ENCODE measurements around the gene SAPCD2.
"Not testable (repeated sequence)": the region's sequence is repeated elsewhere in the genome, so short reads cannot be mapped to it uniquely, and the experiment has no call there.

Gene SAPCD2

DNA sequence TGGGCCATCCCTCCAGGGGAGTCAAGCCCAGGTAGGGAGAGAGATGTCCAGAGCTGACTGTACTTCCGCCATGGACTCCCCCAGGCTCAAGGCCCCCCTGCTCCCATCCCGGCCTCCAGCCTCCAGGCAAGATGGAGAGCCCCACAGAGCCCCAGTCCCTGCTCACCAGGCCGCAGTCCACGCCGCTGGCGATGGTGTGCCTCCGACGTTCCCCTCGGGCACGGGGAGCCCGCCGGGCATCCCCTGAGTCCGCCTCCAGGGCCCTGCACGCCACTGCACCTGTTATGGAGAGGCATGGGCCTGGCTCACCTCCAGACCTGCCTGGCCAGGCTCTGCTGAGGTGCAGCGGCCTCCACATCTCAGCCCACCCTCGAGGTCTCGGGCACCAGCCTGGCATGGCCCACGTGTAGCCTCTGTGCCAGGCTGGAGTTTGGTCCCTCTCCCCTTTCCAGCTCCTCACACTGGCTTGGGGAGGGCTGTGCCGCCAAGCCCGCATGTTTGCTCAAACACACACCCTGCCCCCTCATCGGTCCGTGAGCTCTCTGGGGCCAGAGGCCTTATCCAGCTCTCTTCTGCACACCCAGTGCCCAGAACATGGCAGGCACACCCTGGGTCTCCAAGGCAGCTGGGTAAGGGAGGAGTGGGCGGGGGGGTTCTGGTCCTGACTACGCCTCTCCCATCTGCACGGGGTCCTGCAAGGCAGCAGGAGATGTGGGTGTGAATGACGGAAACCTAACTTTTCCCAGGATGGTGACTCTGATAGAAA is 4.1 kb downstream of the SAPCD2 start:
- in situ Hi-C loops (cut with MboI; ENCODE audit: low sequenced_read_pairs) = no loop called here

DNA sequence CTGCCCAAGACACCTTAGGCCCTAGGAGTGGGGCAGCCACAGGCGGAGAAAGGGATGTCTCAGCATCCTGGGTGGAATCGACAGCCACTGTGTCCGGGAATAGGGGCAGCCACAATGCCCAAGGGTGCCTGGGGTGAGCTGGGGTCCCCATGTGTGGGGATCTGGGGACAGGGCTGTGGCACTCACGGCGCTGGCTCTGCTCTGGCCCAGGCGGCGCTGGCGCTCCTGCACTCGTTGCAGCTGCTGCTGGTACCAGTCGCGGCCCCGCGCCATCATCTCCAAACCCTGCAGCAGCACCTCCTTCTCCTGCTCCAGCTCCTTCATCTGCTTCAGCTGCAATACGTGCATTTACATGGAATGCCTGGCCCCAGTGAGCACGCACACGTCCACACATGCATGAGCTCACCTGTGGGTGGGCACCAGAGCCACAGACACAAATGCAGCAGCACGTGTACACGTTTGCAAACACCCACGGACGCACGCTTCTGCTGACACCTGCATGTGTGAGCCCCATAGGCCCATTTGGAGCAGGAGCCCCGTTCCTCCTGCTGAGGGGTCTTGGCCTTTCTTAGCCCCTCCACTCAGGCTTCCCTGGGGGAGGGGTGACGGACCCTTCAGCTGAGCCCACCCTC is 4.9 kb downstream of the SAPCD2 start:
- in situ Hi-C loops (cut with MboI; ENCODE audit: low sequenced_read_pairs) = no loop called here

DNA sequence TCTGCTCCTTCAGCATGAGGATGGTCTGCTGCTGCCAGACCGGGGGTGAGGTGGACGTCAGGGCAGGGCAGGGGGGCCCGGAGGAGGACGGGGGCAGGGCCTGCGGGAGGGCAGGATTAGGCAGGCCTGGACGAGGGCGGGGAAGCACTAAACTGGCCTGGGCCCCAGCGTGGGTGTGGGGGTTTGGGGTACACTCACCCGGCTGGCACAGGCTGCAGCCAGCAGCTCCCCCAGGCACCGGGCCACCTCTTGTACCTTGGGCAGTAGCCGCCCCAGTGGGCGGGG is 5.5 kb downstream of the SAPCD2 start:
- in situ Hi-C loops (cut with MboI; ENCODE audit: low sequenced_read_pairs) = no loop called here

DNA sequence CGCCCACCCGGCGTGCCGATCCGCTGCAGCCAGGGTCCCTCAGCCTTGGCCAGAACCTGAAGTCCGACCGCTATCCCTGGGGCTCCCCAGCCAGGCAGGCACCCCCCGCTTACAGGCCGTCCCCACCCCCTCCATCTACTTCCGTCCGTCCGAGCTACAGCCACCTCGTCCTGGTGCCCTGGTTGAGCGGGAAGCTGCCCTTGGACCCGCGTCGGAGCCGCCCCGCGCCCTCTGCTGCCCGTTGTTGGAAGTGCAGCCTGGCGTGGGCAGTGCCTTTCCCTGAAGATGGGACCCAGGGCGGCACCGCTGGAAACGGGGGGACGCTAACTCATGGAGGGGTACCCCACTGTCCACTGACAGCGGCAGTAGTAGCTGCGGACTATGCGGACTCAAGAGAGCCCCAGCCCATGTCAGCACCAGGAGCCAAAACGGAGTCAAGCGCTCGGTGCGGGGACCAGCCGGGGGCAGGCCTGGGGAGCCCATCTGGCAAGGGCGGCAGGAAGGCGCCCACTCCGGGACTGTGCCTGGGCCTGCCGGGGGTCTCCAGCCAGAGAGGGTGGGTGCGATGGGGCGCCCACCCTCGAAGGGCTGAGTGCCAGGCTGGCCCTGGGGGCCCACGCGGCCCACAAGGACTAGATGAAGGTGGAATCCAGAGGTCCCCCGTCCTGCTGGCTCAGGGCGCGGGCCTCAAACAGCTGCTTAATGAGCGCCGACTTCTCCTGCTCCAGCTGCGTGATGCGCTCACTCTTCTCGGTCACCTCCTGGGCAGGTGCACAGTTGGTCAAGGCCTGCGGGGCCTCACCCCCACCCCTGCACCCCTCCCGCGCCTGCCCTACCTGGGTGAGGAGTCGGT is 6.1 kb downstream of the SAPCD2 start:
- in situ Hi-C loops (cut with MboI; ENCODE audit: low sequenced_read_pairs) = no loop called here

DNA sequence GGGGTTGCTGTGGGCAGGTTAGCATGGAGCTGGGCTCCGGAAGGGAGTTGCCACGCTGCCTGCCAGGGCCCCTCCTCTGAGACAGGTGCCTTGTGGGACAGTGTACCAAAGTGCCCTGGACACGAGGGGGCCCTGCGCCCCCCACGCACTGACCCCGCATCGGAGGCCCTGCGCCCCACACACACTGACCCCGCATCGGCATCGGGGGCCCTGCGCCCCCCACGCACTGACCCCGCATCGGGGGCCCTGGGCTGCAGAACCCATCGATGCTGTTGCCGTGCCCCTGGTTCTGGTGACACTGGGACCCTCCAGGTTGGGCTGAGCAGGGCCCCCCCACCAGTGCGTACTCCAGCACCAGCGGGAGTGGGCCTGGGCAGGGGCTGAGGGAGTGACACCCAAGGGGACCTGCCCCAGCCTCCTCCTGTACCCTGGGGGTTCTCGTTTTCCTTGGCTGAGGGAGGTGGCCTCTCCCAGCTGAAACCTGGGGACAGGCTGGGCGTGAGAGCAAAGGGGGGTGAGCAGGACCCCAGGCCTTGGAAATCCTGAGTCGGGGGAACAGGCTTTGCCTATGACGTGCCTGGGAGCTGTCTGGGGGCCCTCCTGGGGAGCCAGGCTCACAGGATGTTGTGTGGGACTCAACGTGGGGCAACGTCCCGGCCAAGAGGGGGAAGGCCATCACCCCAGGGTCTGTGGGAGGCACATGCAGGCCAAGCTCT is 6.9 kb downstream of the SAPCD2 start:
- in situ Hi-C loops (cut with MboI; ENCODE audit: low sequenced_read_pairs) = no loop called here

DNA sequence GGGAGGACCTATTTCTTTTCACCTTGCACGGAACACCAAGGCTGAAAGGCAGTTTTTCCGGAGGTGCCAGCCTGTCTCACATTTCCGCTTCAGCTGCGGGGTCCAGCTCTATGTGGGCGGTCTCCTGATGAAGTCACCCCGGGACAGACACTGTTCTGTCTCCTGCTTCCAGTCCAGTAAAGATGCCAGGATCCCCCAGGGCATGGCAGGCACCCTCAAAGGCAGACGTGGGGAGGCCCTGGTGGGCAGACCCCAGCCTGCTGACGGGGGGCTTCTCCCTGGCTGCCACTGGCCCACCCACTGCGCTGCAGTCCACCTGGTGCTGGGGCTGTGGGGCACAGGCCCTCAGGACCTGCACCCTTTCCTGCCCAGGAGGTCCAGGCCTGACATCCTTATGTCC is 7.6 kb downstream of the SAPCD2 start:
- in situ Hi-C loops (cut with MboI; ENCODE audit: low sequenced_read_pairs) = not testable (repeated sequence)

DNA sequence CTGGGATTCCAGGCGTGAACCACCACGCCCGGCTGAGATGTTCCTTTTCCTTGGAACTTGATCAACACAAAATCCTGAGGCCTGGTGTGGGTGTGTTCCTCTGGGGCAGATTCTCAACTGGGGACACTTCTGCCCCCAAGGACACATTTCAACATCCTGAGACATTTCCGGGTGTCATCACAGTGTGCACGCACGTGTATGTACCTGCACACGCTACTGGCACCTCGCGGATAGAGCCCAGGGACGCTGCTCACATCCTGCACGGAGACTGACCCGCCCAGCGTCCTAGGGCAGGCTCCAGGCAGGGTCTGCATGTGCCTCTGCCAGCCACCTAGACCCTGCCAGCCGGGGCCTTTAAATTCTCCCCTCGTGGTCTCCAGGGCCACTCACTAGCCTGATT is 8.0 kb downstream of the SAPCD2 start:
- in situ Hi-C loops (cut with MboI; ENCODE audit: low sequenced_read_pairs) = no loop called here

DNA sequence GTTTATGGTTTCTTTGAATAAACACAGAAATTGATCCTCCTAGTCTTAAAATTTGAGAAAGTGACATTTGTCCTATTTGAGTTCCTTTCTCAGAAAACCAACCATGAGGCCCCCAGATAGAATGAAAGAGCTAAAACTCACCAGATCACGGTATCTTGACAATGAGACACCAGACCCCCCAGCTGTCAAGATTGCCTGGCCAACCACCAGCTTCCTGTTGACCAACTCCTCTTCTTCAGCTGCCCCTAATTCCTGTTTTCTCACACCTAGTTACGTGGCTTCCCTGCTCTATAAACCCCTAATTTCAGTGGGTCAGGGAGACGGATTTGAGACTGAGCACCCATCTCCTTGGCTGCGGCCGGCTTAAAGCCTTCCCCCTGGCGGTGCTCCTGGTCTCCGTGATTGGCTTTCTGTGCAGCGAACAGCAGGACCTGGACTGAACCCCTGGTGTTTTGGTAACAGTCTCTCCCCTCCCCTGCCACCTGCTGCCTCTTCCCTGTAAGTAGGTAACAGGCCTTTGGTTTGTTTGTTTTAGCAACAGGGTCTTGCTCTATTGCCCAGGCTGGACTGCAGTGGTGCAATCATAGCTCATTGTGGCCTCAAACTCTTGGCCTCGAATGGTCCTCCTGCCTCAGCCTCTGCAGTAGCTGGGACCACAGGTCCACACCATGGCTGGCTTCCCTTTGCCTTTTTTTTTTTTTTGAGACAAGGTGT is 11.7 kb downstream of the SAPCD2 start:
- in situ Hi-C loops (cut with MboI; ENCODE audit: low sequenced_read_pairs) = no loop called here

DNA sequence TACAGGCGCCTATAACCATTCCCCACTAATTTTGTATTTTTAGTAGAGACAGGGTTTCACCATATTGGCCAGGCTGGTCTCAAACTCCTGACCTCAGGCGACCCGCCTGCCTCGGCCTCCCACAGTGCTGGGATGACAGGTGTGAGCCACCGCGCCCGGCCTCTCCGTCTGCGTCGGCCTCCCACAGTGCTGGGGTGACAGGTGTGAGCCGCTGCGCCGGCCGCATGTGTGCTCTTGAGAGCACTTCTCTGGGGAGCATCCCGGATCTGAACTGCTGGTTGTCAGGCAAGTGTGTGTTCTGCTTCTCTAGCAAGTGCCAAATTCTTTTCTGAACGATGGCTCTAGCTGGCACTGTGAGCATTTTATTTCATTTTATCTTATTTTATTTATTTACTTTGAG is 12.8 kb downstream of the SAPCD2 start:
- in situ Hi-C loops (cut with MboI; ENCODE audit: low sequenced_read_pairs) = no loop called here

DNA sequence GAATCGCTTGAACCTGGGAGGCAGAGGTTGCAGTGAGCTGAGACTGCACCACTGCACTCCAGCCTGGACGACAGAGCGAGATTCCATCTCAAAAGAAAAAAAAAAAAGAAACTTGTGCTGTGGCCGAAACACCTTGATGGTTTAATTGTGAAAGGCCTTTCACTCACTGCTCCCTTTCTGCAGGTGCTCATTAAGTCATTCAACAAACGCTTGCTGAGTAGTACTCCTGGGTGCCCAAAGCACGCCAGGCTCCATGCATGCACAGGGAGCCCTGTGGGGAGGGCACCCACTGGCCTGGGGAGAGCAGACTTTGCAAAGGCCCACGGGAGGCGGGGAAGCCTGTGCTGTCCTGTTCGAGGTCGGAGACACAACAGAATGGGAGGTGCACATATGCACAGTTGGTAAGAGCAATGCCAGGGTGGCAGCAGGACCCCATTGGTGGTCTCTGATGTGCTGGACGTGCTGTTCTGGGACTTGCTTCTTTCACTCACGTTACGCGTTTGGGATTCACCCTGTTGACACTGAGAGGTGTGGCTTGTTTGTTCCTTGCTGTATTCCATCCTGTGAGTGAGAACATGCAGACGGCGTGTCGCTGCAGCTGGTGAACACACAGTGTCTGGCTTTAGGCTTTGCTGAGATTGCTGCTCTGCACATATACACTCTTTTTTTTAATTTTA is 13.5 kb downstream of the SAPCD2 start:
- in situ Hi-C loops (cut with MboI; ENCODE audit: low sequenced_read_pairs) = no loop called here

DNA sequence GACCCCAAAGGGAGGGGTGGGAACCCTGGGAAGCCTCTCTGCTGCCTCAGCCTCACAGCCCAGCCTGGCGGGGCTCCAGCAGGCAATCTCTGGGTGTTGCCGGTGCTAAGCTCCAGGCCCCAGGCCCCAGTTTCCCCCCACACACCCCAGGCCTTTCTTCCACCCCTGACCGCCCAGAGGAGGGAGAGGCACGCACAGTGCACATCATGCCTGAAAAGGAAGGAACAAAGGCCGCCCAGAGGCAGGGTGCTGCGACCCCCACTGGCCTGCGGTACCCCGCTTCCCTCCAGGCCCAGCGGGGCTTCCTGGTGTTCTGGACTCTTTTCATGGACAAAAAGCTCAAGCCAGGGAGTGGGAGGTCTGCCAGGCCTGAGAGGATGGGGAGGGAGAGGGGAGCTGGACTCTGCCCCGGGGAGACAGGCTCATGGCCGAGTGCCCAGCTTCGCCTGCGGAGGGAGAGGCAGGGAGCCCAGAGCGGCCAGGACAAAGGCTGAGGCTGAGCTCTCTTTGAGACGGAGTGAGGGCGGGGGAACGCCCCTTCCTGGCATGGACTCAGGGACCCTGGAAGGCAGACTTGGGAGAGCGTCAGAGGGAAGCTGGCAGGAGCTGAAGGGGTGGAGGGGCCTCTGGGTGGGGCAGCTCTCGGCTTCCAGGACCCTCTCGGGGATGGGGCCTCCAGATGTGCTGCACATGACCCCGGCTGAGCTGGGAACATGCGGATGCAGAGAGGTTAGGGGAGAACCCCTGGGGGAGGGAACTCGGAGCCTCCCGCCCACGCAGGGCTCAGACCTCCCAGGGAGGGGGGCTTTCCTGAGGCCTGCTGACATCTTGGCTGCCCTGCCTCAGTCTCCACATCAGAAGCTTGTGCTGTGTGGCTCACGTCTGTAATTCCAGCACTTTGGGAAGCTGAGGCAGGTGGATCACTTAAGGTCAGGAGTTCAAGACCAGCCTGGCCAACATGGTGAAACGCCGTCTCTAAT is 14.7 kb downstream of the SAPCD2 start:
- in situ Hi-C loops (cut with MboI; ENCODE audit: low sequenced_read_pairs) = no loop called here

DNA sequence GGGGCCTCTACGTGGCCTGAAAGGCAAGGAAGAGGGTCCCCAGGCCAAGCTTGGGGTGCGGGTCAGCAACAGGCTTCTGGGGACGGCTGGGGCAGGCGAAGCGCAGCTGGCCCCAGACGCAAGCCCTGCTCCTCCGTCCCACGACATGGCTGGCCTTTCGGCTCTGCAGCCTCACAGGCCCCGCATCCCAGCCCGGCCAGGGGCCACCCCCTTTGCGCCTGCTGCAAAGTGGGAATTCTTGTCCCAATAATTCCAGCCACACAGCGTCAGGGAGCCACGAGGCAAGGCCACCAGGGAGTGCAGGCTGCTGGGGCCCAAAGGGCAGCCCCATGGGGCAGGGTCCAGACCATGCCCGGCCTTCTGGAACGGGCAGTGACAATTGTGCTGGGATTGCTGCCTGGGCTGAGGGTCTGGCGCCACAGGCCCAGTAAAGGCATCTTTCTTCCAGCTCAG is 15.4 kb downstream of the SAPCD2 start:
- in situ Hi-C loops (cut with MboI; ENCODE audit: low sequenced_read_pairs) = no loop called here

DNA sequence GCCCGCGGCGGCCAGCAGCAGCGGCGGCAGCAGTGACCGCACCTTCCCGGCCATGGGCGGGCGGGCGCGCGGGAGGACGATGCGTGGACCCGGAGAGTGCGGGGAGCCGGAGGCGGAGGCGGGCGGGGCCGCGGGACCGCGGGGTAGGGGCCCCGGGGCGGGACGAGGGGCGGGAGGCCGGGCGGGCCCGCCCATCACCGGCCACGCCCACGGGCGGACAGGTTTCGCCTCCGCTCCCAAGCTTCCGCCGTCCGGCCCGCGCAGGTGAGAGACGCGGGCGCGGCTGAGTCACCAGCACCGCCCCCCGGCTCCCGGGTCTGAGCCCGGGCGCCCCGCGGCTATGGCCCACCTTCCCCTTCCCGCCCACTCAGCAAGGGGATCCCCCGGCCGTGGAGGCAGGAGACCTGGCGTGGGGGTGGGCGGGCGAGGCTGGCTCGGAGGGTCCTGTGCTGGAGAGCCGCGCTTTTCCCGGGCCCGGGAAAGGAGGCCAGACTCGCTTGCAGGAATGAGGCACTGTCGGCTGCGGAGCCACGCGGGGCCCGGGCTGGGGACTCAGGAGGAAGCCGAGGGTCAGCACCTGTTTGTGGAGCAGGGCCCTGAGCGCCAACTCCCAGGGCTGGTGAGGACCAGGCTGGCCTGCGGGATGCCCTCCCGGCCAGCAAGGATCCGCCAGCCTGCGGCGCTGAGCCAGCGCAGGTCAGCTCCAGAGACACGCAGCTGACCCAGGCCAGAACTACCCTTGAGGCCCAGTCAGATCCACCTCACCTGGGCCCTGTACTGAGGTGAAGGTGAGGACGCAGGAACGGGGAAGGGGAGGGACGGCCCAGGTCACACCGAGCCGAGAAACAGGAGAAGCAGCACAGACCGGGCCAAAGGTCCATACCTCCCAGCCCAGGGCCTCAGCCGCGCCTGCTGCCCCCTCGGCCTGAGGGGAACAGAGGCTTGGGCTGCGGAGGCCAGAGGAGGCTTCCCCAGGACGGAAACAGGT is 16.1 kb downstream of the SAPCD2 start, which contains the start of gene ENTPD2:
Gene ENTPD2, minus strand, starts transcription at position 118 of the 988 bp plus-strand sequence. Its CDS starts 64 bp downstream, at position 54.
- in situ Hi-C loops (cut with MboI; ENCODE audit: low sequenced_read_pairs) = no loop called here

DNA sequence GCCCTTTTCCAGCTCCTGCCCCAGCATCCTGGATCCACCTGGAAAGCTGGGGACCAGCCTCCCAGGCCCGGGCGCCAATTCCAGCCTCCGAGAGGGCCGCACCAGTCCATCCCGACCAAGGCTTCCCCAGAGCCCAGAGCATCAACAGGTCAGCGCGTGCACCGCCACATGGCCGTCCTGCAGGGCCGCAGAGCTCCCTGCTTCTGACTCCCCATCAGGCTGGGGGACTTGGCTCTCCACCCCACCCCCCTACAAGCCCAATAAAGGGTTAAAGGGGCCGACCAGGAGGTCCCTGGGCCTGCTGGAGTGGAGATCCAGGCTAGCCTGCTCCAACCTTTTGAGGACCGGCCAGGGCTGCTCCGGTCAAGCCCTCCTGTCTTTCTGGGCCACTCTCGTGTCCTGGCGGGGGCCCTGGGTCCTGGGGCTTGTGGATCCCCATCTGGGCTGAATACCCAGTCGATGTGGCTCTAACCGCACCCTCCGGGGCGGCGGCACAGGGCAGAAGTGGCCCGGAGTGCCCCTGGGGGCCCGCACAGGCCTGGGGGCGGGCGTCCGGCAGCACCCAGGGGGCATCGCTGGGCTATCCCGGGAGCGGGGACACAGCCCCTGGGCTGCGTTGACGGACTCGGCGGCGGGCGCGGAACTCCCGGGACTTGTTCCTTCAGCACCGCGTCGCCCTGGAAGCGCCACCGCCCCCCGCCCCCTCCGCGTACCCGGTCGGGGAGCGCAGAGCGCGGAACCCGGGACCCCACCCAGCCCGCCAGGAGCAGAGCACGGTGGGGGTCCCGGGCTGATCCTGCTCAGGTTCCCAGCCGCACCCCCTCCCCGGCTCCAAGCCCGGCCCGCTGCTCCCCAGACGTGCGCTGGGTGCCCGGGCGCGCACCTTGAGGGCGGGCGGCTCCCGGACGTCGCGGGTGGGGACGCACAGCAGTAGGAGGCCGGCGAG is 17.1 kb downstream of the SAPCD2 start:
- in situ Hi-C loops (cut with MboI; ENCODE audit: low sequenced_read_pairs) = no loop called here

DNA sequence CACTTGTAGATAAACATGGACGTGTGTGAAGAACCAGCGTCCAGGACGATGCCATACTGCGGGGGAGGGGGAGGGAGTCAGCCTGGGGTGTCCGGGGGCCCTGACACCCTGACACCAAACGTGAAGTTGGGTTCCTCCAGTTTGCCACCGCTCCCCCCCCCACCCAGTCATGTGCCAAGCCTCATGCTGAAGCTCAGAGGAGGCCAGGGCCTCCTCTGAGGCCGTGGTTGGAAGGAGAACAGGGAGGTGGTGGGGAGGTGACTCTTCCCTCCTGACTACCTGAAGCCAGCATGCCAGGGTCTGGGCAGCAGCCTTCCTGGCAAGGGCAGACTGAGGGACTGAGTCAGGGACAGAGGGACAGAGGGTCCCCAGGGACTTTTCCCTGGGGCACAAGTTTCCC is 18.1 kb downstream of the SAPCD2 start:
- in situ Hi-C loops (cut with MboI; ENCODE audit: low sequenced_read_pairs) = no loop called here

DNA sequence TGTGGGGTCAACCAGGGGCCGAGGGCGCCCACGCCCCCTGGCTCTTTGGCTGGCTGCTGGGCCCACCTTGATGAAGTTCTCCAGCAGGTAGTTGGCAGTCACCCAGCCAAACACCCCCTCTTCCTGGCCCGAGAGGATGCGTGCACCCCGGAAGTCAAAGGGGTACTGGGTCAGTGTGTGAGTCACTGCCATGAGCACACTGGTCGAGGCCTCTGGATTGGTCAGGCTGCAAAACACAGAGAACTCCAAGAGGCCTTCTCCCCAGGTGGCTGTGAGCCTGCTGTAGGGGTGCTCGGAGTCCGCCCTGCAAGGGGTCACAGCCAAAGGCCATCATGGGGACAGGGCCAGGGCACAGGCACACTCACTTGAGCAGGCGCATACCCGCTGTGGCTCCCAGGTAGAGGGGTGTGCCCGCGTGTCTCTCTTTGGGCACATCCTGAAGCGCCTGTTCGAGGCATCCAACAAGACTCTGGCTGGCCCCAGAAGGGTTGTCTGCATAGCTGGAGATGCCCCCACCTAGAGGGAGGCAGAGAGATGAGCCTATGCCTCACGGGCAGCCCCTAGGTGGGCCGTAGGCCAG is 19.1 kb downstream of the SAPCD2 start:
- in situ Hi-C loops (cut with MboI; ENCODE audit: low sequenced_read_pairs) = no loop called here
